Activated CD4-positive, alpha-beta T cell treated with anti-CD3 and anti-CD28 coated beads for 36 hours (primary cell): Measurements from ENCODE around the gene GFAP. TPM values are rescaled to one million over a fixed set of nuclear protein-coding genes. Genes with fewer than 3 reads are reported as not detected.

ENCODE experiments used
- ATAC-seq: fragments of 200-7000 bp; cut with Tn5 transposase; one replicate; pipeline ENCODE4 v1.10.0; 2021; ENCODE audit warnings: mild to moderate bottlenecking, moderate library complexity
- CTCF ChIA-PET: fragments of 350-600 bp; sonication (Branson Sonifier 250); formaldehyde crosslinking; loops from one replicate; lab custom pipeline; 2021; ENCODE audit warnings: antibody characterized with exemption; lab: Charles Lee
- POLR2A ChIA-PET: fragments of 350-600 bp; sonication (Branson Sonifier 250); formaldehyde crosslinking; loops from one replicate; lab custom pipeline; 2021; ENCODE audit warnings: antibody characterized with exemption, inconsistent platforms; lab: Charles Lee
- DNase-seq: peaks from one replicate; pipeline ENCODE4 v3.0.0-alpha.2; 2020
- H3K27ac Mint-ChIP-seq: one replicate; pipeline ENCODE4 v1.8.0; 2021; ENCODE audit warnings: mixed read lengths
- H3K27me3 Mint-ChIP-seq: one replicate; pipeline ENCODE4 v1.8.0; 2021; ENCODE audit warnings: mixed read lengths
- H3K36me3 Mint-ChIP-seq: one replicate; pipeline ENCODE4 v1.8.0; 2021; ENCODE audit warnings: low read depth, mixed read lengths
- H3K4me1 Mint-ChIP-seq: one replicate; pipeline ENCODE4 v1.8.0; 2021; ENCODE audit warnings: mixed read lengths
- H3K4me3 Mint-ChIP-seq: one replicate; pipeline ENCODE4 v1.8.0; 2021; ENCODE audit warnings: mild to moderate bottlenecking, moderate library complexity, mixed read lengths
- H3K9me3 Mint-ChIP-seq: one replicate; pipeline ENCODE4 v1.8.0; 2021; ENCODE audit warnings: low read depth, mixed read lengths
- intact Hi-C, 2 experiments: fragments of 100-400 bp; cut with DNase I in 1 of 2; cut with micrococcal nuclease in 1 of 2; formaldehyde crosslinking; loops; one replicate each; pipeline versions ENCODE4 v1.14.2 to v1.15.1; 2022 to 2024; cut with DNase I, micrococcal nuclease
- total RNA-seq, 2 experiments: library from RNA; stranded (reverse); gene quantifications; one replicate each; pipeline ENCODE4 v1.2.3, GENCODE V29; 2021

Gene GFAP
- total RNA-seq, 2 experiments from 2014 or later, result not detected

- H3K4me3 Mint-ChIP-seq, result no peak overlapping the region
- DNase-seq, result no peak
- CTCF ChIA-PET, result interaction anchor here (0.7 kb wide), 1 partner anchor 96 kb away, joined by 3 read pairs; no protein-coding TSS in a partner anchor
- ATAC-seq, result no peak
- H3K27me3 Mint-ChIP-seq, result no peaks in the 10 kb centered on the region
- POLR2A ChIA-PET, result no interaction called here
- intact Hi-C loops, result no loop called here
- H3K9me3 Mint-ChIP-seq, result no peaks in the 10 kb centered on the region
- H3K27ac Mint-ChIP-seq, result no peak overlapping the region
- peaks cover 49% of the 10 kb centered on the region for H3K36me3 Mint-ChIP-seq
- no peaks in the 10 kb centered on the region for H3K4me1 Mint-ChIP-seq
Observed at GRCh38 chr17:44872131-44872768, 43.0 kb downstream of the GFAP start.

- Mint-ChIP-seq H3K27me3 (no peaks in the 10 kb centered on the region), H3K27ac (no peak overlapping the region), H3K36me3 (peaks cover 49% of the 10 kb centered on the region), H3K9me3 (no peaks in the 10 kb centered on the region), H3K4me1 (no peaks in the 10 kb centered on the region), H3K4me3 (no peak overlapping the region)
- ChIA-PET CTCF (no interaction called here), POLR2A (no interaction called here)
- no peak for ATAC-seq
- intact Hi-C loops, result no loop called here
- DNase-seq, result no peak
Observed at GRCh38 chr17:44871556-44871955, 43.7 kb downstream of the GFAP start.

GRCh38 chr17:44867841-44868240 lies 47.5 kb downstream of the GFAP start:
- H3K27ac Mint-ChIP-seq, result no peak overlapping the region
- intact Hi-C loops, result loop anchor here (2.0 to 5.0 kb wide), 2 partner anchors 19 to 336 kb away; no protein-coding TSS in a partner anchor
- ChIA-PET CTCF (interaction anchor here (0.6 to 5.8 kb wide), 11 partner anchors 9 to 1000 kb away, joined by 3 to 49 read pairs (median 3); no protein-coding TSS in a partner anchor), POLR2A (interaction anchor here (0.6 kb wide), 1 partner anchor 10 kb away, joined by 3 read pairs; no protein-coding TSS in a partner anchor)
- DNase-seq, result no peak
- no peak overlapping the region for H3K4me3 Mint-ChIP-seq
- no peaks in the 10 kb centered on the region for H3K27me3 Mint-ChIP-seq
- H3K9me3 Mint-ChIP-seq, result no peaks in the 10 kb centered on the region
- H3K36me3 Mint-ChIP-seq, result peaks cover 56% of the 10 kb centered on the region
- ATAC-seq, result no peak
- no peaks in the 10 kb centered on the region for H3K4me1 Mint-ChIP-seq

GRCh38 chr17:44865931-44866330 lies 49.4 kb downstream of the GFAP start:
- CTCF ChIA-PET, result interaction anchor here (0.7 to 5.8 kb wide), 12 partner anchors 11 to 185 kb away, joined by 3 to 49 read pairs (median 3); no protein-coding TSS in a partner anchor
- DNase-seq (no peak), ATAC-seq (no peak)
- no peaks in the 10 kb centered on the region for H3K27me3 Mint-ChIP-seq
- POLR2A ChIA-PET, result no interaction called here
- H3K36me3 Mint-ChIP-seq, result peaks cover 49% of the 10 kb centered on the region
- no peaks in the 10 kb centered on the region for H3K9me3 Mint-ChIP-seq
- no peak overlapping the region for H3K4me3 Mint-ChIP-seq
- intact Hi-C loops, result loop anchor here (1.0 to 5.0 kb wide), 5 partner anchors 21 to 334 kb away; no protein-coding TSS in a partner anchor
- H3K27ac Mint-ChIP-seq, result no peak overlapping the region
- no peaks in the 10 kb centered on the region for H3K4me1 Mint-ChIP-seq

- DNase-seq (peak; percentile 79), ATAC-seq (peak; percentile 84)
- H3K36me3 Mint-ChIP-seq, result peaks cover 48% of the 10 kb centered on the region
- H3K27ac Mint-ChIP-seq, result no peak overlapping the region
- no peaks in the 10 kb centered on the region for H3K27me3 Mint-ChIP-seq
- intact Hi-C loops, result loop anchor here (1.0 to 5.0 kb wide), 4 partner anchors 86 to 333 kb away; no protein-coding TSS in a partner anchor
- no peaks in the 10 kb centered on the region for H3K4me1 Mint-ChIP-seq
- POLR2A ChIA-PET, result no interaction called here
- no peak overlapping the region for H3K4me3 Mint-ChIP-seq
- no peaks in the 10 kb centered on the region for H3K9me3 Mint-ChIP-seq
- CTCF ChIA-PET, result interaction anchor here (0.6 to 5.8 kb wide), 18 partner anchors 9 to 655 kb away, joined by 3 to 49 read pairs (median 3); no protein-coding TSS in a partner anchor
Observed at GRCh38 chr17:44865231-44865660, 50.1 kb downstream of the GFAP start.

GRCh38 chr17:44864831-44865230 lies 50.5 kb downstream of the GFAP start:
- intact Hi-C loops, result loop anchor here (1.0 to 5.0 kb wide), 4 partner anchors 86 to 333 kb away; no protein-coding TSS in a partner anchor
- Mint-ChIP-seq H3K4me3 (no peak overlapping the region), H3K9me3 (no peaks in the 10 kb centered on the region), H3K36me3 (peaks cover 46% of the 10 kb centered on the region), H3K27me3 (no peaks in the 10 kb centered on the region), H3K4me1 (no peaks in the 10 kb centered on the region), H3K27ac (no peak overlapping the region)
- CTCF ChIA-PET, result interaction anchor here (0.6 to 5.8 kb wide), 20 partner anchors 8 to 655 kb away, joined by 3 to 49 read pairs (median 4); no protein-coding TSS in a partner anchor
- ATAC-seq (no peak), DNase-seq (no peak)
- POLR2A ChIA-PET, result no interaction called here

- POLR2A ChIA-PET, result interaction anchor here (1.1 kb wide), 1 partner anchor 91 kb away, joined by 8 read pairs; no protein-coding TSS in a partner anchor
Observed at GRCh38 chr17:44863061-44863918, 52.0 kb downstream of the GFAP start.

GRCh38 chr17:44862278-44862914 lies 52.9 kb downstream of the GFAP start:
- H3K36me3 Mint-ChIP-seq, result peaks cover 39% of the 10 kb centered on the region
- no peaks in the 10 kb centered on the region for H3K9me3 Mint-ChIP-seq
- no peaks in the 10 kb centered on the region for H3K27me3 Mint-ChIP-seq
- no peak overlapping the region for H3K27ac Mint-ChIP-seq
- H3K4me1 Mint-ChIP-seq, result no peaks in the 10 kb centered on the region
- DNase-seq, result no peak
- ATAC-seq, result no peak
- ChIA-PET CTCF (interaction anchor here (0.7 to 2.2 kb wide), 5 partner anchors 16 to 87 kb away, joined by 3 to 12 read pairs (median 4); no protein-coding TSS in a partner anchor), POLR2A (interaction anchor here (0.6 to 1.1 kb wide), 2 partner anchors 14 to 90 kb away, joined by 4 to 8 read pairs; no protein-coding TSS in a partner anchor)
- H3K4me3 Mint-ChIP-seq, result no peak overlapping the region
- intact Hi-C loops, result no loop called here

More at GRCh38 chr17:44863061-44863918, 52.0 kb downstream of the GFAP start:
- H3K36me3 Mint-ChIP-seq, result peaks cover 41% of the 10 kb centered on the region
- ATAC-seq (no peak), DNase-seq (no peak)
- intact Hi-C loops, result no loop called here
- no peaks in the 10 kb centered on the region for H3K27me3 Mint-ChIP-seq
- CTCF ChIA-PET, result interaction anchor here (0.5 to 5.8 kb wide), 9 partner anchors 14 to 552 kb away, joined by 3 to 49 read pairs (median 6); no protein-coding TSS in a partner anchor
- no peak overlapping the region for H3K27ac Mint-ChIP-seq
- H3K9me3 Mint-ChIP-seq, result no peaks in the 10 kb centered on the region
- H3K4me3 Mint-ChIP-seq, result no peak overlapping the region
- H3K4me1 Mint-ChIP-seq, result no peaks in the 10 kb centered on the region

- no peaks in the 10 kb centered on the region for H3K4me1 Mint-ChIP-seq
- intact Hi-C loops, result no loop called here
- H3K27ac Mint-ChIP-seq, result no peak overlapping the region
- CTCF ChIA-PET, result interaction anchor here (0.7 to 1.9 kb wide), 2 partner anchors 15 to 82 kb away, joined by 3 to 10 read pairs; no protein-coding TSS in a partner anchor
- no peak for ATAC-seq
- H3K27me3 Mint-ChIP-seq, result no peaks in the 10 kb centered on the region
- POLR2A ChIA-PET, result no interaction called here
- no peaks in the 10 kb centered on the region for H3K9me3 Mint-ChIP-seq
- peaks cover 48% of the 10 kb centered on the region for H3K36me3 Mint-ChIP-seq
- H3K4me3 Mint-ChIP-seq, result no peak overlapping the region
- no peak for DNase-seq
Observed at GRCh38 chr17:44859701-44860100, 55.6 kb downstream of the GFAP start.

GRCh38 chr17:44854192-44854591 lies 61.1 kb downstream of the GFAP start:
- DNase-seq (no peak), ATAC-seq (no peak)
- H3K9me3 Mint-ChIP-seq, result no peaks in the 10 kb centered on the region
- H3K27me3 Mint-ChIP-seq, result no peaks in the 10 kb centered on the region
- H3K36me3 Mint-ChIP-seq, result peaks cover 54% of the 10 kb centered on the region
- H3K4me3 Mint-ChIP-seq, result no peak overlapping the region
- intact Hi-C loops, result no loop called here
- CTCF ChIA-PET, result interaction anchor here (0.6 kb wide), 1 partner anchor 11 kb away, joined by 3 read pairs; no protein-coding TSS in a partner anchor
- POLR2A ChIA-PET, result no interaction called here
- no peak overlapping the region for H3K27ac Mint-ChIP-seq
- H3K4me1 Mint-ChIP-seq, result no peaks in the 10 kb centered on the region
